NCI-H1105 treated with DMSO at 0.1 percent for 48 hours (cell line): ENCODE results near the gene TCF4.

Experiments used
- DNase-seq: peaks from one replicate; lab custom pipeline; 2025; lab: John Stamatoyannopoulos, UW

TCF4 gene

GRCh38 chr18:55384551-55385275 lies 203.3 kb downstream of the TCF4 start:
- DNase-seq: peak; percentile 34

DNA sequence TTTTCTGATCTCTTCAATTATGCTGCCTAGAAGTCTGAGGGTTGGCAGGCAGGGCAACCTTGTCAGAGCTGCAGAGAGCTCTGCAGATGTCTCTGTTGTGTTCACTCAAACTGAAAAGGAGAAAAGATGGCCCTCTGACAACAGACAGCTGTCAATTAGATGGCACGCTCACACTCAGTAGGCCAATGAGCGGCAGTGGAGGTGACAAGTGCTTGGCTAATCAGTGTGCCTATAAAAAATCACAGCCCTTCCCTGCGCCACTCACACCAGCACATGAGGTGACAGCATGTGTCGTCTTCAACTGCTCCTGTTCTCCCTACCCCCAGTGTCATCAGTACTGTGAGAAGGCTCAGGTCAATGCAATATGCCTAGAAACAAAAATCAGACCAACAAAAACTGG lies 203.9 kb downstream of the TCF4 start:
- DNase-seq: no peak

DNA sequence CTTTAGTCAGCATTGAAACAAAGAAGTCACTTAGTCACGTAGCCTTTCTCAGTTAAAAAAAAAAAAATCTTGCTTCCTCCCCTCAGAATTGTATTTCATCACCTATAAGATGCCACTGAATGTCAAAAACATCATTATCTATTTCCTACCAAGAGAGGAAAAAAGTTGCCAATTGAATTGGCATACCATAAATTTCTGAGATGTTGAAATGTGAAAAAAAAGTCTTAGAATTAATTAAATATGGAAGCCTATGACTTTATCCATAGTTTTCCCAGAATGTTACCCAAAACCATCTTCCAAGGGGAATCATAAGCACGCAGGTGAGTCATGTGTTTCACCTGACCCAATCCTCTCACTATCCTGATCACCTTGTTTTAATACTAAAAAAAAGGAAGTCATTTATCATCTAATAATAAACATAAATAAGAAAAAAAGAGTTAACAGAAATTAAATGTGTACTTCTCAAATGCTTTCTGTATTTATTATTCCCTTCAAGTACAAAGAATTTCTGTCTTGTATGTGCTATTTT lies 205.7 kb downstream of the TCF4 start:
- no peak for DNase-seq

- no peak for DNase-seq
Measured at GRCh38 chr18:55381277-55381676, 206.7 kb downstream of the TCF4 start.

- no peak for DNase-seq
Measured at GRCh38 chr18:55380589-55380988, 207.4 kb downstream of the TCF4 start.

GRCh38 chr18:55376387-55376786 lies 211.6 kb downstream of the TCF4 start:
- no peak for DNase-seq

DNA sequence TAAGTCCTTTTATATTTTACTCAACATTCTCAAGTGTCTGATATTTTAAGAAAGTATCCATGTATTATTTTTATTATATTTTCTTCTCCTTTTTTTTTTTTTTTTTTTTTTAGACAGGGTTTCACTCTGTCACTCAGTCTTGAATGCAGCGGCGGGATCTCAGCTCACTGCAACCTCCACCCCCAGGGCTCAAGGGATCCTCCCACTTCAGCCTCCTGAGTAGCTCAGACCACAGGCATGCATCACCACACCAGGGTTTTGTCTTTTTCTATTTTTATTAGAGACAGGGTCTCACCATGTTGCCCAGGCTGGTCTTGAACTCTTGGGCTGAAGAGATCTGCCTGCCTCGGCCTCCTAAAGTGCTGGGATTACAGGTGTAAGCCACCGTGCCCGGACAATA lies 212.1 kb downstream of the TCF4 start:
- no peak for DNase-seq

- DNase-seq: no peak
Measured at GRCh38 chr18:55374741-55375140, 213.3 kb downstream of the TCF4 start.

GRCh38 chr18:55372209-55372608 lies 215.8 kb downstream of the TCF4 start:
- no peak for DNase-seq

- no peak for DNase-seq
Measured at GRCh38 chr18:55370936-55371335, 217.1 kb downstream of the TCF4 start.

- DNase-seq: no peak
Measured at GRCh38 chr18:55369346-55369745, 218.6 kb downstream of the TCF4 start.

DNA sequence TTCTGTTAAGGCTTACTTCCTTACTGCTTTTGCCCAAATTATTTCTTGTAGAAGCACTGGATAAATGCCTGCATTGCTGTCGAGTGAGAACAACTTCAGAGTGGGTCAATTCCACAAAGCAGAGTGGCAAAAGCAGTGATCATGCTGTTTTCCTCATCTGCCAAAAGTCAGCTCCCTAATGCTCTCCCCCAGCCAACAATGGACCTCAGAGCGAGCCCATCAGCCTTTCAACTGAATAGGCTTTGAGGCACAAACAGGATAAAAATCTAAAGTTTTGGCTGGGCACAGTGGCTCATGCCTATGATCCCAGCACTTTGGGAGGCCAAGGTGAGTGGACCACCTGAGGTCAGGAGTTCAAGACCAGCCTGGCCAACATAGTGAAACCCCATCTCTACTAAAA lies 222.7 kb downstream of the TCF4 start:
- DNase-seq: no peak

DNA sequence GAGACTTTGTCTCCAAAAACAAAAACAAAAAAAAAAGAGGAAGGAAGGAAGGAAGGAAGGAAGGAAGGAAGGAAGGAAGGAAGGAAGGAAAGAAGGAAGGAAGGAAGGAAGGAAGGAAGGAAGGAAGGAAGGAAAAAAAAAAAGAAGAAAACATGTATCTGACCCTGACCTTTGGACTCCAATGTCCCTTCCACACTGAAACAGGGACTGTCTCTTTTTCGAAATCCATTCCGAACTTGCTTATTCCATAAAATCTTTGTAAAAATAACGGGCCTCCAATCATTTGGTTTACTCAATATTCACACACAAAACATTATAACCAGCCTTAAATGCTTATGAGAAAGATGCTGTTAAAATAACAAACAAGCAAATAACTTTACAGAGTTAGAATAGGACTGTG lies 225.7 kb downstream of the TCF4 start:
- DNase-seq: no peak

DNA sequence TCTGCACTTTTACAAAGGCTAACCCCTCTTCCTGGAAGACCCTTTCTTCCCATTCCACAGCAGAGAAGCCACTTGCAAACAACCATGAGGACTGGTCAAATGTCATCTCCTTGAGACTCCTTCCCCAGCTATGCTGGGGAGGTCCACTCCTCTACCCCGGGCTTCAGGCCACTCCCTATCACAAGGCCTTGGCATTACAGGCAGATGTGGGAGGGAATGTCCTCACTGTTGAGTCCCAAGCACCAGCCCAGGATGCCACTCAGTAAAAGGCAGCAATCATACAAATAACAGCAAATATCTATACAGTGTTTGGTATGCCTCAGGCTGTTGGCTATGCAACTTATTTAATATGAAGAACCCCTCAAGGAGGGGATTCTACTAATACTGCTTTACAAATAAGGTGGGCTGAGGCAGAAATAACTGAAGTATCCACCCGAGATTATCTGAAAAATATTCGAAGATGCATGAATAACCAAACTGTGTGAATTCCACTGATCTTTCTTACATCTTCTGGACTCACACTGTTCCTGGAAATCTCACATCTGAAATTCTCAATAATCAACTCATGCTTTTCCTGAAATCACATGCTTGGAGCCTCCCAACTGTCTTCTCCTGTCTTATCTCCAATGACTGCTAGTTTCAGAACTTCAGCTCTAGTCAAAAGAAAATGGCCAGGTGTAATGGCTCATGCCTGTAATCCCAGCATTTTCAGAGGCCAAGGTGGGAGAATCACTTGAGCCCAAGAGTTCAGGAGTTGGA lies 226.3 kb downstream of the TCF4 start:
- no peak for DNase-seq

DNA sequence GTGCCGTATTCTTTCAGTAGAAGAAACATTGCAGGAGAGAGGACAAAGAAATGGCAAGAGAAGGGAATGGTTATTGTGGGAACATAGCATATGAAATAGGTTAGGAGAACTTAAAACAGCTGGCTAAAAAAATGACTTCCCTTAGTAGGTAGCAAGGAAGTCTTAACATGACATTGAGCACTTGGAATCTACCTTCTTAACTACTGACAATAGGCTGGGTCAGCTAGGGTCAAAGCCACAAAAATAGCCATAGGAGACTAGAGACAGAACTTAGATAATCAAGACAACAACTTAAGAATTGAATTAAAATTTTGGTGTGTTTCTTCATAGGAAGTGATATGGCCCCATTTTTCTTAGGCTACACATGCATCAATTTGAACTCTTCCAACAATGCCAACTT lies 227.9 kb downstream of the TCF4 start:
- DNase-seq: no peak

DNA sequence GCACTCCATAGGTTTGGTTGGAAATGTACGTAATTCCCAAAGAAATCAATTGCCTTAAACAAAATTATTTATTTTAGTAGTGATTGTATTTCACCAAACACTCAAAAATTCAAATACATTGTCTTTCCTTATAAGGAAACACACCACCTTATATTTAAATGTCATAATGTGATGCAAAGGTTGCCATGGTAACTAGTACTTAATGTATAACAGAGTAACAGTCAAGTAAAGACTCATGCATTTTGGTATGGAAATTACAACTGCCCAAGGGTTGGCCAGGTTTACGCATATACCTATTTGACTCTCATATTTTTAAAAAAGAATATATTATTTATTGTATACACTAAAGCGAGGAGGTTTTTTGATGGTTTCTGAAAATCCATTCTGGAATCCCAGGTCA lies 231.2 kb downstream of the TCF4 start:
- no peak for DNase-seq

DNA sequence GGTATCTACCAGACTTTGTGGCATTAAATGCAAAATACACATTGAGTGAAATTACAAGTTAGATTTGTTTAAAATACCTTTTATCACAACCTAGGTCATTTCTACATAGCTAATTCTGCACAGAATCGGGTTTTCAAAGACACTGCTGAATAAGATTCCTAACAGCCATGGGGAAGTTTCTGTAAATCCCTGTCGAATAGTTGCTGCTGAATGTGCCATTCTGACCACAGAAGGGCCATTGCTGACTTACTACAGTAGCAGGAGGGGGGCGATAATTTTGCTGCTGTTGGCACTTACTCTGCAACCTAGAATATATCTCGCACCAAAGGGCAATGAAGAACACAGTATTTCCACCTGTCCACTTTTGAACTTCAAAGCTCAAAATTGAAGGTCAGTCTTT lies 232.8 kb downstream of the TCF4 start:
- no peak for DNase-seq

DNA sequence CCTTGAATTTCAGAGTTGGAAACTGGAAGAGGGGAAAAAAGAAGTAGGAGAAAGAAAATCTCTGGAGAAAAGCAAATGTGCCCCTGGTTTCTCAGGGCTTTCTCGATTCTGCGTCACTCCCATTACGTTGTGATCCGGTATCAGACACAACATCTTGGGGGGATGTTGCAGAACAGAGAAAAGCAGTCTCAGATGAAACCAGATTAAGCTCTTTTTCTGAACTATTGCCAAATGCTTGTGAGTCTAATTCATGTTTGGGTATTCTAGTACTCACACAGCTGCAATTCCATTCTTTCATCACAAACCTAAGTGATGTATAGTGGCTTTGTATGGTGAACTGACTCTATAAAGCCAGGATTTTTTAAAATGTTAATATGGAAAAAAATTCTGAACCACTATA lies 233.2 kb downstream of the TCF4 start:
- DNase-seq: no peak

GRCh38 chr18:55353806-55354205 lies 234.2 kb downstream of the TCF4 start:
- no peak for DNase-seq

GRCh38 chr18:55353391-55353790 lies 234.6 kb downstream of the TCF4 start:
- DNase-seq: no peak

GRCh38 chr18:55351980-55352714 lies 235.8 kb downstream of the TCF4 start:
- no peak for DNase-seq

GRCh38 chr18:55351241-55351691 lies 236.7 kb downstream of the TCF4 start:
- DNase-seq: no peak

GRCh38 chr18:55349685-55350084 lies 238.3 kb downstream of the TCF4 start:
- DNase-seq: no peak
